Activated naive CD4-positive, alpha-beta T cell treated with Interleukin-2 at 50 U/mL for 16 hours (primary cell): ENCODE measurements around the gene SHD.

Experiments
- DNase-seq: peaks from one replicate; pipeline ENCODE4 v3.0.0-alpha.2; 2020

Gene SHD

GRCh38 chr19:4327252-4327876 lies 48.3 kb downstream of the SHD start:
- peak; percentile 68 for DNase-seq

GRCh38 chr19:4327877-4328242 lies 48.8 kb downstream of the SHD start:
- no peak for DNase-seq

- DNase-seq = peak; percentile 89
Observed at GRCh38 chr19:4328243-4328990, 49.4 kb downstream of the SHD start.

- peak; percentile 11 for DNase-seq
Observed at GRCh38 chr19:4328991-4329681, 50.1 kb downstream of the SHD start.

- no peak for DNase-seq
Observed at GRCh38 chr19:4329858-4330257, 50.8 kb downstream of the SHD start.

GRCh38 chr19:4334929-4335570 lies 56.0 kb downstream of the SHD start:
- DNase-seq = no peak

GRCh38 chr19:4337906-4338440 lies 58.9 kb downstream of the SHD start:
- no peak for DNase-seq

- DNase-seq = peak; percentile 40
Observed at GRCh38 chr19:4338441-4339355, 59.6 kb downstream of the SHD start, which contains the start of gene STAP2. Gene STAP2, minus strand, starts transcription at chr19:4338827. Its CDS starts 74 bp downstream, at chr19:4338753.
